ENCODE results near the gene NHERF1.

DNA sequence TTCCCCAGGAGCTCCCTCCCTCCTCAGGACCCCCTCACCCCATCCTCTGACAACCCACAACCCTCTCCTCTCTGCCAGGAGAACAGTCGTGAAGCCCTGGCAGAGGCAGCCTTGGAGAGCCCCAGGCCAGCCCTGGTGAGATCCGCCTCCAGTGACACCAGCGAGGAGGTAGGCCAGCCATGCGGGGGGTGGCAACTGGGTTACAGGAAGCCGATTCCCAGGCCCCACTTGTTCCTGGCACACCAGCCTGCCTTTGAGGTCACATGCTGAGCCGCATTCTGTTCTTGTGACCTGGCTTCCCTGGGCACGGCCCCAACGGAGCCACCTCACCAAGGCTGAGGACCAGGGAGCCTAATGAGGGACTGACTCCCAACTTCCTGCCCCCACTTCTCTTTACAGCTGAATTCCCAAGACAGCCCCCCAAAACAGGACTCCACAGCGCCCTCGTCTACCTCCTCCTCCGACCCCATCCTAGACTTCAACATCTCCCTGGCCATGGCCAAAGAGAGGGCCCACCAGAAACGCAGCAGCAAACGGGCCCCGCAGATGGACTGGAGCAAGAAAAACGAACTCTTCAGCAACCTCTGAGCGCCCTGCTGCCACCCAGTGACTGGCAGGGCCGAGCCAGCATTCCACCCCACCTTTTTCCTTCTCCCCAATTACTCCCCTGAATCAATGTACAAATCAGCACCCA lies 19.8 kb downstream of the NHERF1 start:
- TF ChIP-seq, protein P1, sequence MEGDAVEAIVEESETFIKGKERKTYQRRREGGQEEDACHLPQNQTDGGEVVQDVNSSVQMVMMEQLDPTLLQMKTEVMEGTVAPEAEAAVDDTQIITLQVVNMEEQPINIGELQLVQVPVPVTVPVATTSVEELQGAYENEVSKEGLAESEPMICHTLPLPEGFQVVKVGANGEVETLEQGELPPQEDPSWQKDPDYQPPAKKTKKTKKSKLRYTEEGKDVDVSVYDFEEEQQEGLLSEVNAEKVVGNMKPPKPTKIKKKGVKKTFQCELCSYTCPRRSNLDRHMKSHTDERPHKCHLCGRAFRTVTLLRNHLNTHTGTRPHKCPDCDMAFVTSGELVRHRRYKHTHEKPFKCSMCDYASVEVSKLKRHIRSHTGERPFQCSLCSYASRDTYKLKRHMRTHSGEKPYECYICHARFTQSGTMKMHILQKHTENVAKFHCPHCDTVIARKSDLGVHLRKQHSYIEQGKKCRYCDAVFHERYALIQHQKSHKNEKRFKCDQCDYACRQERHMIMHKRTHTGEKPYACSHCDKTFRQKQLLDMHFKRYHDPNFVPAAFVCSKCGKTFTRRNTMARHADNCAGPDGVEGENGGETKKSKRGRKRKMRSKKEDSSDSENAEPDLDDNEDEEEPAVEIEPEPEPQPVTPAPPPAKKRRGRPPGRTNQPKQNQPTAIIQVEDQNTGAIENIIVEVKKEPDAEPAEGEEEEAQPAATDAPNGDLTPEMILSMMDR (conservative IDR thresholded peaks at IDR 0.05), result no peak
- no peak for TF ChIP-seq EZH2 (IDR thresholded peaks at IDR 0.05; ENCODE audit: low read depth)
